ENCODE data around the gene HMGN4. TPM values are rescaled to one million over a fixed set of nuclear protein-coding genes. Genes with fewer than 3 reads are reported as not detected.

HMGN4 gene
- total and polyA plus RNA-seq, 2 donors (not counting 3 experiments of a cell fraction or from before 2014, with no cell fraction given), result 13.1 to 36.9 TPM

DNA sequence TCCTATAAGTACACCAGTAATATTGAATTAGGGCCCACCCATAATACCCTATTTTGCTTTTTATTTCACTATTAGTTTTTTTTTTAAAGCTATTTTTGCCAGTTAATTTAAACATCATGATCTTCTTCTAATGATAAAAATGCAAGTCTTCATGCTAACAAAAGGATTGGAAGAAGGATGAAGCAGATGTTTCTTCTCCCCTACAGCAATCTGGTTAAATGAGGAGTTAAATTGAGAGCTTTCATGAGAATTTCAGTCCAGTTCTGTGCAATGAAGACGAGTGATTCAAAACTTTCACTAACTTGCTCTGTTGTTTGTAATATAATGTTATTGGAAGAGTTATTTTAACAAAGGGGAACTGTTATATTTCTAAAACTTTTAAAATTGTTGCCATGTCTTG, 3.4 kb downstream of the HMGN4 start:
- no peak overlapping the region for H3K9ac ChIP-seq (replicated peaks; ENCODE audit: extremely low read depth, insufficient read depth, low read length)
- H3K27me3 ChIP-seq (ENCODE audit: control insufficient read depth in 2 of 2, insufficient read depth in 2 of 2, low read length in 2 of 2), result no peaks in the 10 kb centered on the region
- no peak for TF ChIP-seq POLR2AphosphoS5 (IDR thresholded peaks at IDR 0.05; ENCODE audit: insufficient read depth, low read depth, low read length)
- no peak for TF ChIP-seq EZH2 (IDR thresholded peaks at IDR 0.05; ENCODE audit: borderline replicate concordance, low read depth, low read length, severe bottlenecking)
- no peak for TF ChIP-seq JUN (IDR thresholded peaks at IDR 0.05; ENCODE audit: borderline replicate concordance, insufficient read depth, insufficient read length, low read depth)
- TF ChIP-seq, protein P1, sequence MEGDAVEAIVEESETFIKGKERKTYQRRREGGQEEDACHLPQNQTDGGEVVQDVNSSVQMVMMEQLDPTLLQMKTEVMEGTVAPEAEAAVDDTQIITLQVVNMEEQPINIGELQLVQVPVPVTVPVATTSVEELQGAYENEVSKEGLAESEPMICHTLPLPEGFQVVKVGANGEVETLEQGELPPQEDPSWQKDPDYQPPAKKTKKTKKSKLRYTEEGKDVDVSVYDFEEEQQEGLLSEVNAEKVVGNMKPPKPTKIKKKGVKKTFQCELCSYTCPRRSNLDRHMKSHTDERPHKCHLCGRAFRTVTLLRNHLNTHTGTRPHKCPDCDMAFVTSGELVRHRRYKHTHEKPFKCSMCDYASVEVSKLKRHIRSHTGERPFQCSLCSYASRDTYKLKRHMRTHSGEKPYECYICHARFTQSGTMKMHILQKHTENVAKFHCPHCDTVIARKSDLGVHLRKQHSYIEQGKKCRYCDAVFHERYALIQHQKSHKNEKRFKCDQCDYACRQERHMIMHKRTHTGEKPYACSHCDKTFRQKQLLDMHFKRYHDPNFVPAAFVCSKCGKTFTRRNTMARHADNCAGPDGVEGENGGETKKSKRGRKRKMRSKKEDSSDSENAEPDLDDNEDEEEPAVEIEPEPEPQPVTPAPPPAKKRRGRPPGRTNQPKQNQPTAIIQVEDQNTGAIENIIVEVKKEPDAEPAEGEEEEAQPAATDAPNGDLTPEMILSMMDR (IDR thresholded peaks at IDR 0.05; ENCODE audit: extremely low read depth in 1 of 2, insufficient read depth in 1 of 2, low read depth in 1 of 2, low read length in 2 of 2), result no peak
- no peak for TF ChIP-seq GATA2 (IDR thresholded peaks at IDR 0.05; ENCODE audit: insufficient read depth, insufficient read length, low read depth, low read length)
- TF ChIP-seq FOS (IDR thresholded peaks at IDR 0.05; ENCODE audit: borderline replicate concordance, insufficient read depth, low read length), result no peak
- no peak for TF ChIP-seq MYC (IDR thresholded peaks at IDR 0.05; ENCODE audit: low read depth, low read length)
- TF ChIP-seq, protein P2, sequence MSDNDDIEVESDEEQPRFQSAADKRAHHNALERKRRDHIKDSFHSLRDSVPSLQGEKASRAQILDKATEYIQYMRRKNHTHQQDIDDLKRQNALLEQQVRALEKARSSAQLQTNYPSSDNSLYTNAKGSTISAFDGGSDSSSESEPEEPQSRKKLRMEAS (IDR thresholded peaks at IDR 0.05; ENCODE audit: insufficient read depth, insufficient read length), result no peak
- no peak for TF ChIP-seq POLR2A (IDR thresholded peaks at IDR 0.05; ENCODE audit: low read depth, low read length)
- BruUV-seq (replicated peaks), result no TSS peak
- dilution Hi-C loops (cut with MboI; ENCODE audit: extremely low pct_ligation_motif_present, low sequenced_read_pairs) (loop anchor here (25.0 kb wide), 1 partner anchor 204 kb away; no protein-coding TSS in a partner anchor), intact Hi-C loops (cut with micrococcal nuclease) (no loop called here)
- H3K4me2 ChIP-seq (ENCODE audit: insufficient read depth, low read length), result no peak overlapping the region
- no peak overlapping the region for H3K27ac ChIP-seq (ENCODE audit: insufficient read depth, low read depth, low read length)
- DNase-seq (ENCODE audit: low read depth, low spot score) (no peak), FAIRE-seq (no peak)
- POLR2A ChIA-PET, result no interaction called here
- no peaks in the 10 kb centered on the region for H4K20me1 ChIP-seq (replicated peaks; ENCODE audit: control insufficient read depth, extremely low read depth, insufficient read depth, low read length)
- no peak overlapping the region for H3K4me3 ChIP-seq (replicated peaks in 1 of 3; ENCODE audit: insufficient read depth in 1 of 3, low read depth in 1 of 3, low read length in 3 of 3)
- H3K36me3 ChIP-seq (ENCODE audit: control insufficient read depth in 2 of 2, extremely low read depth in 1 of 2, insufficient read depth in 2 of 2, low read length in 2 of 2), result peaks cover 0 to 2% of the 10 kb centered on the region in 2 experiments
- CTCF ChIA-PET, result interaction anchor here (0.8 to 2.6 kb wide), 5 partner anchors 9 to 200 kb away, joined by 3 to 11 read pairs (median 4); no protein-coding TSS in a partner anchor
- peaks cover 12% of the 10 kb centered on the region for H3K4me1 ChIP-seq (ENCODE audit: control insufficient read depth, extremely low read depth, insufficient read depth, low read length)
- no peak overlapping the region for H2AFZ ChIP-seq (ENCODE audit: low read depth, low read length)
- peaks cover 21% of the 10 kb centered on the region for H3K79me2 ChIP-seq (ENCODE audit: control insufficient read depth, insufficient read depth, low read length)
- no peaks in the 10 kb centered on the region for H3K9me1 ChIP-seq (replicated peaks; ENCODE audit: control insufficient read depth, extremely low read depth, insufficient read depth, low read length)
- no peaks in the 10 kb centered on the region for H3K9me3 ChIP-seq (replicated peaks; ENCODE audit: control insufficient read depth, insufficient read depth, low read length)
